HCT116 (cell line): ENCODE measurements around the gene GTF3C2. TPM values are rescaled to one million over a fixed set of nuclear protein-coding genes. Genes with fewer than 3 reads are reported as not detected.

Experiments
- ATAC-seq: fragments of 200-7000 bp; cut with Tn5 transposase; 2 replicates; pipeline ENCODE4 v1.9.1; 2020; ENCODE audit warnings: mild to moderate bottlenecking, moderate library complexity
- BruUV-seq: library from RNA; stranded (reverse); fragments of 400-500 nt; replicated peaks from 2 replicates; lab custom pipeline; 2021; lab: Mats Ljungman, UMichigan
- CTCF ChIA-PET: fragments of 300-600 bp; sonication (Branson Sonifier 250); formaldehyde crosslinking; loops from one replicate; lab custom pipeline; 2021; ENCODE audit warnings: antibody characterized with exemption; lab: Charles Lee
- POLR2A ChIA-PET: fragments of 300-600, 350-600 bp; sonication (Branson Sonifier 250); formaldehyde crosslinking; loops from one replicate; lab custom pipeline; 2021; ENCODE audit warnings: antibody characterized with exemption; lab: Charles Lee
- RAD21 ChIA-PET, 2 experiments: fragments of 300-600 bp; sonication (Branson Sonifier 250); formaldehyde crosslinking; loops; one replicate each; lab custom pipeline; 2023; ENCODE audit warnings: low total read pairs in 2 of 2; ENCODE audit not compliant: uncharacterized antibody in 2 of 2, unreplicated experiment in 2 of 2, low non-redundant PET in 1 of 2; lab: Charles Lee
- DNase-seq: peaks from one replicate; pipeline ENCODE4 v3.0.0-alpha.2; 2010; ENCODE audit warnings: low read depth, low spot score
- H2AFZ ChIP-seq: fragments of 200-600 bp; shearing (Covaris generic), sonication (generic); 2 replicates; pipeline ENCODE4 v1.6.1; 2017; ENCODE audit warnings: low read depth, mixed run types, mixed read lengths, antibody characterized with exemption, low read length; ENCODE audit not compliant: poor library complexity, severe bottlenecking
- H3K27ac ChIP-seq: 2 replicates; pipeline ENCODE4 v1.5.1; 2012; ENCODE audit warnings: low read depth, low read length
- H3K27me3 ChIP-seq: fragments of 200-600 bp; sonication (generic); 2 replicates; pipeline ENCODE4 v1.6.1; 2016; ENCODE audit warnings: mixed run types, low read length, mixed read lengths; ENCODE audit not compliant: insufficient read depth
- H3K36me3 ChIP-seq, 2 experiments: fragments of 200-500 bp in 1 of 2; fragments of 200-600 bp in 1 of 2; sonication (Bioruptor generic) in 1 of 2; sonication (generic) in 1 of 2; 2 replicates each; pipeline versions ENCODE4 v1.5.1 to v1.6.1; 2014 to 2016; ENCODE audit warnings: low read length in 2 of 2, inconsistent platforms in 1 of 2, mixed read lengths in 1 of 2, mixed run types in 1 of 2; ENCODE audit not compliant: insufficient read depth in 2 of 2, control insufficient read depth in 1 of 2
- H3K4me1 ChIP-seq, 2 experiments: fragments of 200-600 bp in 1 of 2; sonication (generic) in 1 of 2; 2 replicates each; pipeline versions ENCODE4 v1.5.1 to v1.6.1; 2012 to 2017; ENCODE audit warnings: low read length in 2 of 2, inconsistent platforms in 1 of 2, mild to moderate bottlenecking in 1 of 2, mixed read lengths in 1 of 2, mixed run types in 1 of 2, moderate library complexity in 1 of 2; ENCODE audit not compliant: insufficient read depth in 2 of 2, control insufficient read depth in 1 of 2
- H3K4me2 ChIP-seq: fragments of 200-600 bp; sonication (generic); 2 replicates; pipeline ENCODE4 v1.6.1; 2017; ENCODE audit warnings: mixed run types, low read length, mixed read lengths
- H3K4me3 ChIP-seq, 2 experiments: fragments of 200-600 bp in 1 of 2; sonication (generic) in 1 of 2; replicated peaks in 1 of 2; 2 replicates each; pipeline ENCODE4 v1.5.1; 2011 to 2016; ENCODE audit warnings: low read length in 2 of 2, control low read depth in 1 of 2, low read depth in 1 of 2, mild to moderate bottlenecking in 1 of 2, mixed read lengths in 1 of 2, mixed run types in 1 of 2
- H3K79me2 ChIP-seq: fragments of 200-600 bp; sonication (generic); 2 replicates; pipeline ENCODE4 v1.6.1; 2017; ENCODE audit warnings: mild to moderate bottlenecking, mixed run types, low read length, moderate library complexity, mixed read lengths; ENCODE audit not compliant: insufficient read depth
- H3K9ac ChIP-seq: fragments of 200-600 bp; sonication (generic); 2 replicates; pipeline ENCODE4 v1.6.1; 2016; ENCODE audit warnings: low read length, mixed read lengths
- H3K9me2 ChIP-seq: fragments of 200-600 bp; sonication (generic), shearing (Covaris generic); 2 replicates; pipeline ENCODE4 v1.6.1; 2017; ENCODE audit warnings: mixed run types, mild to moderate bottlenecking, moderate library complexity; ENCODE audit not compliant: insufficient read depth
- H3K9me3 ChIP-seq, 2 experiments: fragments of 200-500 bp in 1 of 2; fragments of 200-600 bp in 1 of 2; sonication (Bioruptor generic) in 1 of 2; sonication (generic) in 1 of 2; 2 replicates each; pipeline ENCODE4 v1.6.1; 2014 to 2017; ENCODE audit warnings: low read length in 2 of 2, mixed read lengths in 2 of 2, inconsistent platforms in 1 of 2, low read depth in 1 of 2, mild to moderate bottlenecking in 1 of 2, mixed run types in 1 of 2, moderate library complexity in 1 of 2; ENCODE audit not compliant: control insufficient read depth in 1 of 2, insufficient read depth in 1 of 2
- H4K20me1 ChIP-seq: fragments of 200-600 bp; sonication (generic), shearing (Covaris generic); 2 replicates; pipeline ENCODE4 v1.6.1; 2017; ENCODE audit warnings: mixed run types, mild to moderate bottlenecking, moderate library complexity; ENCODE audit not compliant: insufficient read depth
- EGR1 ChIP-seq: IDR thresholded peaks from 2 replicates; pipeline ENCODE4 v1.6.1; 2012; ENCODE audit warnings: low read depth
- ELF1 ChIP-seq: IDR thresholded peaks from 2 replicates; pipeline ENCODE4 v1.6.1; 2012; ENCODE audit warnings: low read depth, borderline replicate concordance
- EZH2phosphoT487 ChIP-seq: fragments of 200-600 bp; IDR thresholded peaks from 2 replicates; pipeline ENCODE4 v1.6.1; 2018; ENCODE audit warnings: antibody characterized with exemption, borderline replicate concordance
- MAX ChIP-seq: IDR thresholded peaks from 2 replicates; pipeline ENCODE4 v1.6.1; 2012
- POLR2AphosphoS5 ChIP-seq: IDR thresholded peaks from 2 replicates; pipeline ENCODE4 v1.6.1; 2011; ENCODE audit warnings: mild to moderate bottlenecking, low read depth, low read length, moderate library complexity
- REST ChIP-seq: IDR thresholded peaks from 2 replicates; pipeline ENCODE4 v1.6.1; 2012; ENCODE audit warnings: low read depth
- SIN3A ChIP-seq: IDR thresholded peaks from 2 replicates; pipeline ENCODE4 v1.6.1; 2012; ENCODE audit warnings: low read depth
- SRF ChIP-seq: IDR thresholded peaks from 2 replicates; pipeline ENCODE4 v1.6.1; 2012; ENCODE audit warnings: low read depth
- TCF7L2 ChIP-seq: IDR thresholded peaks from 2 replicates; pipeline ENCODE4 v1.7.0; 2011; ENCODE audit warnings: borderline replicate concordance, inconsistent platforms; ENCODE audit not compliant: insufficient read depth, insufficient read length; ENCODE audit errors: extremely low read depth
- YY1 ChIP-seq: IDR thresholded peaks from 2 replicates; pipeline ENCODE4 v1.6.1; 2011; ENCODE audit warnings: low read length, low read depth, moderate library complexity, mild to moderate bottlenecking; ENCODE audit not compliant: insufficient replicate concordance; ENCODE audit errors: extremely low read depth
- ZBTB33 ChIP-seq: IDR thresholded peaks from 2 replicates; pipeline ENCODE4 v1.6.1; 2011; ENCODE audit warnings: mild to moderate bottlenecking, low read length, moderate library complexity; ENCODE audit not compliant: insufficient replicate concordance; ENCODE audit errors: extremely low read depth
- ZFX ChIP-seq: fragments of 450-650 bp; IDR thresholded peaks from 2 replicates; pipeline ENCODE4 v1.6.1; 2017
- intact Hi-C: fragments of 100-400 bp; cut with micrococcal nuclease; formaldehyde crosslinking; loops from 2 replicates; pipeline ENCODE4 v1.10.0; 2022
- total RNA-seq: library from RNA; stranded (reverse); gene quantifications from one replicate; pipeline ENCODE4 v1.2.1, GENCODE V29; 2021; ENCODE audit not compliant: unreplicated experiment

The GTF3C2 gene
- total RNA-seq, 1 experiment from 2014 or later, result 88.2 TPM

- Histone ChIP-seq H2AFZ (no peak overlapping the region), H3K4me2 (no peak overlapping the region), H3K9me3 (no peaks in the 10 kb centered on the region), H3K4me3 (no peak overlapping the region), H3K27ac (no peak overlapping the region), H3K79me2 (peaks cover 100% of the 10 kb centered on the region), H3K36me3 (peaks cover 5 to 8% of the 10 kb centered on the region in 2 experiments), H3K9ac (no peak overlapping the region), H3K9me2 (no peaks in the 10 kb centered on the region), H3K4me1 (peaks cover 9 to 12% of the 10 kb centered on the region in 2 experiments), H4K20me1 (peaks cover 36% of the 10 kb centered on the region; the same call in 1 of the 2 replicates), H3K27me3 (no peaks in the 10 kb centered on the region)
- ChIA-PET POLR2A (no interaction called here), CTCF (no interaction called here), RAD21 (no interaction called here)
- DNase-seq (no peak), ATAC-seq (no peak)
- TF ChIP-seq MAX (no peak), EGR1 (no peak), POLR2AphosphoS5 (no peak), SIN3A (no peak), ZFX (no peak)
- BruUV-seq, result no TSS peak
- intact Hi-C loops, result no loop called here
Measured at GRCh38 chr2:27398962-27399361, 42.4 kb upstream of the GTF3C2 start.

- intact Hi-C loops, result no loop called here
- H4K20me1 ChIP-seq, result peaks cover 25% of the 10 kb centered on the region; the same call in 1 of the 2 replicates
- peaks cover 2 to 4% of the 10 kb centered on the region in 2 experiments; a peak in 2 of 4 replicates for H3K4me1 ChIP-seq
- H3K9me3 ChIP-seq, result no peaks in the 10 kb centered on the region
- H2AFZ ChIP-seq, result no peak overlapping the region
- BruUV-seq, result no TSS peak
- H3K79me2 ChIP-seq, result peaks cover 100% of the 10 kb centered on the region
- H3K9me2 ChIP-seq, result no peaks in the 10 kb centered on the region
- H3K4me2 ChIP-seq, result no peak overlapping the region
- no peaks in the 10 kb centered on the region for H3K27me3 ChIP-seq
- DNase-seq (no peak), ATAC-seq (no peak)
- no peak overlapping the region for H3K27ac ChIP-seq
- POLR2A ChIA-PET, result no interaction called here
- no peak overlapping the region for H3K4me3 ChIP-seq
- CTCF ChIA-PET, result no interaction called here
- no peak overlapping the region for H3K9ac ChIP-seq
- RAD21 ChIA-PET, result no interaction called here
- peaks cover 7 to 16% of the 10 kb centered on the region in 2 experiments; a peak in 2 of 4 replicates for H3K36me3 ChIP-seq
- TF ChIP-seq EZH2phosphoT487 (no peak), REST (no peak), ZBTB33 (no peak), SRF (no peak), ELF1 (no peak), YY1 (no peak), TCF7L2 (no peak)
Measured at GRCh38 chr2:27393225-27393624, 36.7 kb upstream of the GTF3C2 start.
